H9 (cell line): ENCODE results near the gene ANXA3. TPM values are rescaled to one million over a fixed set of nuclear protein-coding genes. Genes with fewer than 3 reads are reported as not detected.

Source experiments
- DNase-seq: peaks from one replicate; pipeline ENCODE4 v3.0.0-alpha.2; 2017
- H2AFZ ChIP-seq: one replicate; pipeline ENCODE4 v1.6.1; 2013; ENCODE audit warnings: mild to moderate bottlenecking, low read length, control low read depth, moderate library complexity
- H2AK5ac ChIP-seq: 2 replicates; pipeline ENCODE4 v1.6.1; 2013; ENCODE audit warnings: low read length, control low read depth, mixed read lengths; ENCODE audit not compliant: insufficient read length
- H2BK120ac ChIP-seq: one replicate; pipeline ENCODE4 v1.6.1; 2013; ENCODE audit warnings: low read depth, mild to moderate bottlenecking, low read length, control low read depth, inconsistent platforms; ENCODE audit not compliant: poor library complexity, severe bottlenecking
- H2BK12ac ChIP-seq: 2 replicates; pipeline ENCODE4 v1.6.1; 2013; ENCODE audit warnings: low read length, control low read depth, mixed read lengths, low read depth; ENCODE audit not compliant: insufficient read length
- H2BK15ac ChIP-seq: 2 replicates; pipeline ENCODE4 v1.6.1; 2013; ENCODE audit warnings: low read depth, low read length, control low read depth
- H2BK20ac ChIP-seq: one replicate; pipeline ENCODE4 v1.6.1; 2013; ENCODE audit warnings: low read depth, mild to moderate bottlenecking, low read length, control low read depth, inconsistent platforms; ENCODE audit not compliant: poor library complexity, severe bottlenecking
- H2BK5ac ChIP-seq: 2 replicates; pipeline ENCODE4 v1.6.1; 2013; ENCODE audit warnings: low read length, control low read depth, mixed read lengths; ENCODE audit not compliant: insufficient read length
- H3K14ac ChIP-seq: 2 replicates; pipeline ENCODE4 v1.6.1; 2013; ENCODE audit warnings: low read length, control low read depth; ENCODE audit not compliant: insufficient read depth
- H3K18ac ChIP-seq: 2 replicates; pipeline ENCODE4 v1.6.1; 2013; ENCODE audit warnings: low read depth, mild to moderate bottlenecking, mixed read lengths, low read length, control low read depth; ENCODE audit not compliant: insufficient read length
- H3K23ac ChIP-seq: 2 replicates; pipeline ENCODE4 v1.6.1; 2013; ENCODE audit warnings: low read length, control low read depth, mixed read lengths, low read depth; ENCODE audit not compliant: insufficient read length
- H3K23me2 ChIP-seq: 2 replicates; pipeline ENCODE4 v1.6.1; 2013; ENCODE audit warnings: low read depth, mild to moderate bottlenecking, mixed read lengths, low read length, control low read depth; ENCODE audit not compliant: insufficient read length, poor library complexity, severe bottlenecking
- H3K27ac ChIP-seq: 2 replicates; pipeline ENCODE4 v1.5.1; 2013; ENCODE audit warnings: low read length, control low read depth, mixed read lengths, low read depth; ENCODE audit not compliant: insufficient read length
- H3K27me3 ChIP-seq: 2 replicates; pipeline ENCODE4 v1.6.1; 2013; ENCODE audit warnings: low read length, control low read depth, inconsistent platforms; ENCODE audit not compliant: insufficient read depth
- H3K4ac ChIP-seq: 2 replicates; pipeline ENCODE4 v1.6.1; 2013; ENCODE audit warnings: low read depth, mild to moderate bottlenecking, control low read depth, inconsistent platforms, low read length, moderate library complexity
- H3K4me1 ChIP-seq: 2 replicates; pipeline ENCODE4 v1.6.1; 2013; ENCODE audit warnings: low read length, control low read depth, inconsistent platforms; ENCODE audit not compliant: insufficient read depth
- H3K4me2 ChIP-seq: 2 replicates; pipeline ENCODE4 v1.6.1; 2013; ENCODE audit warnings: low read length, control low read depth, mixed read lengths; ENCODE audit not compliant: insufficient read length, insufficient read depth
- H3K56ac ChIP-seq: 2 replicates; pipeline ENCODE4 v1.6.1; 2013; ENCODE audit warnings: low read depth, mild to moderate bottlenecking, mixed read lengths, low read length, control low read depth; ENCODE audit not compliant: insufficient read length
- H3K79me1 ChIP-seq: 2 replicates; pipeline ENCODE4 v1.6.1; 2013; ENCODE audit warnings: low read depth, mild to moderate bottlenecking, moderate library complexity, low read length, control low read depth, inconsistent platforms; ENCODE audit not compliant: insufficient read depth, poor library complexity, severe bottlenecking
- H3K79me2 ChIP-seq: 2 replicates; pipeline ENCODE4 v1.6.1; 2013; ENCODE audit warnings: low read length, control low read depth, inconsistent platforms; ENCODE audit not compliant: insufficient read depth
- H3K9ac ChIP-seq: 2 replicates; pipeline ENCODE4 v1.6.1; 2013; ENCODE audit warnings: low read length, control low read depth, mixed read lengths; ENCODE audit not compliant: insufficient read length; ENCODE audit errors: extremely low read depth
- H3K9me3 ChIP-seq: one replicate; pipeline ENCODE4 v1.6.1; 2013; ENCODE audit warnings: low read depth, low read length, inconsistent platforms; ENCODE audit not compliant: control insufficient read depth
- H3T11ph ChIP-seq: one replicate; pipeline ENCODE4 v1.6.1; 2013; ENCODE audit warnings: mild to moderate bottlenecking, low read length, control low read depth, inconsistent platforms
- H4K20me1 ChIP-seq: one replicate; pipeline ENCODE4 v1.6.1; 2013; ENCODE audit not compliant: control insufficient read depth, insufficient read length, insufficient read depth
- H4K5ac ChIP-seq: 2 replicates; pipeline ENCODE4 v1.6.1; 2013; ENCODE audit warnings: low read depth, mild to moderate bottlenecking, mixed read lengths, low read length, control low read depth; ENCODE audit not compliant: insufficient read length
- H4K8ac ChIP-seq: replicated peaks from 2 replicates; pipeline ENCODE4 v1.6.1; 2013; ENCODE audit warnings: low read length, control low read depth, mixed read lengths, low read depth; ENCODE audit not compliant: insufficient read length
- H4K91ac ChIP-seq: 2 replicates; pipeline ENCODE4 v1.6.1; 2013; ENCODE audit warnings: low read depth, mild to moderate bottlenecking, moderate library complexity, mixed read lengths, low read length, control low read depth; ENCODE audit not compliant: insufficient read length
- H3K27ac Mint-ChIP-seq, 3 experiments: 2 replicates in 2 of 3; 3 replicates in 1 of 3; pipeline ENCODE4 v1.8.0; 2020 to 2021; ENCODE audit warnings: mixed read lengths in 3 of 3, mild to moderate bottlenecking in 1 of 3, moderate library complexity in 1 of 3
- H3K27me3 Mint-ChIP-seq: 2 replicates; pipeline ENCODE4 v1.8.0; 2021; ENCODE audit warnings: low read depth, mild to moderate bottlenecking, moderate library complexity, mixed read lengths
- H3K36me3 Mint-ChIP-seq, 3 experiments: 2 replicates in 2 of 3; 3 replicates in 1 of 3; pipeline ENCODE4 v1.8.0; 2020 to 2021; ENCODE audit warnings: low read depth in 3 of 3, mixed read lengths in 3 of 3; ENCODE audit not compliant: insufficient read depth in 1 of 3
- H3K4me1 Mint-ChIP-seq, 2 experiments: 2 replicates each; pipeline ENCODE4 v1.8.0; 2020; ENCODE audit warnings: mixed read lengths in 2 of 2
- H3K4me3 Mint-ChIP-seq, 2 experiments: 2 replicates in 1 of 2; 3 replicates in 1 of 2; pipeline ENCODE4 v1.8.0; 2020 to 2021; ENCODE audit warnings: mild to moderate bottlenecking in 2 of 2, mixed read lengths in 2 of 2, moderate library complexity in 1 of 2
- H3K9me3 Mint-ChIP-seq, 2 experiments: 2 replicates in 1 of 2; 3 replicates in 1 of 2; pipeline ENCODE4 v1.8.0; 2020; ENCODE audit warnings: mild to moderate bottlenecking in 2 of 2, mixed read lengths in 2 of 2, moderate library complexity in 1 of 2
- CTCF ChIP-seq: fragments of 200-600 bp; sonication (generic); conservative IDR thresholded peaks from 3 replicates; pipeline ENCODE4 v1.8.0; 2021; ENCODE audit warnings: antibody characterized with exemption, mild to moderate bottlenecking
- WGBS: extraction: QIAGEN DNeasy Blood & Tissue Kit; methylation state at CpG from one replicate; pipeline ENCODE4 v1.1.7; 2013; ENCODE audit warnings: missing lambda C conversion rate, low lambda C conversion rate, mixed read lengths; ENCODE audit not compliant: insufficient read length; ENCODE audit errors: extremely low coverage; 5-methylcytosine and 5-hydroxymethylcytosine counted together
- total RNA-seq: library from RNA; stranded (reverse); gene quantifications from 2 replicates; pipeline ENCODE4 v1.2.1, GENCODE V29; 2021

The ANXA3 gene
- total RNA-seq, 1 experiment from 2014 or later: 20.6 TPM

GRCh38 chr4:78528327-78528726 lies 23.2 kb upstream of the ANXA3 start:
- Histone ChIP-seq H2BK20ac (no peak overlapping the region), H2BK12ac (no peak overlapping the region), H3K27ac (no peak overlapping the region), H2BK120ac (no peak overlapping the region), H3K56ac (no peak overlapping the region), H4K91ac (no peak overlapping the region), H3K79me1 (no peaks in the 10 kb centered on the region), H4K20me1 (no peaks in the 10 kb centered on the region), H3K9ac (no peak overlapping the region), H3K4me2 (no peak overlapping the region), H3K27me3 (no peaks in the 10 kb centered on the region), H3K79me2 (no peaks in the 10 kb centered on the region), H3K14ac (no peak overlapping the region), H3K23ac (no peak overlapping the region), H3K18ac (no peak overlapping the region), H3K9me3 (no peaks in the 10 kb centered on the region), H4K5ac (no peak overlapping the region), H2AFZ (no peak overlapping the region), H3K23me2 (no peaks in the 10 kb centered on the region), H2BK15ac (no peak overlapping the region), H2BK5ac (no peak overlapping the region), H3T11ph (no peak overlapping the region), H2AK5ac (no peak overlapping the region), H3K4me1 (no peaks in the 10 kb centered on the region), H4K8ac (no peak overlapping the region), H3K4ac (no peak overlapping the region)
- no peaks in the 10 kb centered on the region for H3K9me3 Mint-ChIP-seq
- H3K27ac Mint-ChIP-seq: no peak overlapping the region
- no CpG with 5 or more reads among the region's 3 CpGs for WGBS
- H3K4me1 Mint-ChIP-seq: no peaks in the 10 kb centered on the region
- H3K36me3 Mint-ChIP-seq: peaks cover 12 to 28% (median 12%) of the 10 kb centered on the region in 3 experiments; a peak in 6 of 7 replicates
- no peak overlapping the region for H3K4me3 Mint-ChIP-seq
- no peak for TF ChIP-seq CTCF
- no peaks in the 10 kb centered on the region for H3K27me3 Mint-ChIP-seq
- DNase-seq: no peak
